HG02970 (cell line): ENCODE measurements around the gene RASA3.
"Not testable (repeated sequence)": the region's sequence is repeated elsewhere in the genome, so short reads cannot be mapped to it uniquely, and the experiment has no call there.

Source experiments
- ATAC-seq: cut with Tn5 transposase; IDR thresholded peaks from one replicate; pipeline ENCODE4 v1.9.1; 2021; ENCODE audit warnings: mild to moderate bottlenecking, moderate library complexity, moderate number of reproducible peaks; ENCODE audit not compliant: unreplicated experiment, low FRiP score

Gene RASA3, protein sequence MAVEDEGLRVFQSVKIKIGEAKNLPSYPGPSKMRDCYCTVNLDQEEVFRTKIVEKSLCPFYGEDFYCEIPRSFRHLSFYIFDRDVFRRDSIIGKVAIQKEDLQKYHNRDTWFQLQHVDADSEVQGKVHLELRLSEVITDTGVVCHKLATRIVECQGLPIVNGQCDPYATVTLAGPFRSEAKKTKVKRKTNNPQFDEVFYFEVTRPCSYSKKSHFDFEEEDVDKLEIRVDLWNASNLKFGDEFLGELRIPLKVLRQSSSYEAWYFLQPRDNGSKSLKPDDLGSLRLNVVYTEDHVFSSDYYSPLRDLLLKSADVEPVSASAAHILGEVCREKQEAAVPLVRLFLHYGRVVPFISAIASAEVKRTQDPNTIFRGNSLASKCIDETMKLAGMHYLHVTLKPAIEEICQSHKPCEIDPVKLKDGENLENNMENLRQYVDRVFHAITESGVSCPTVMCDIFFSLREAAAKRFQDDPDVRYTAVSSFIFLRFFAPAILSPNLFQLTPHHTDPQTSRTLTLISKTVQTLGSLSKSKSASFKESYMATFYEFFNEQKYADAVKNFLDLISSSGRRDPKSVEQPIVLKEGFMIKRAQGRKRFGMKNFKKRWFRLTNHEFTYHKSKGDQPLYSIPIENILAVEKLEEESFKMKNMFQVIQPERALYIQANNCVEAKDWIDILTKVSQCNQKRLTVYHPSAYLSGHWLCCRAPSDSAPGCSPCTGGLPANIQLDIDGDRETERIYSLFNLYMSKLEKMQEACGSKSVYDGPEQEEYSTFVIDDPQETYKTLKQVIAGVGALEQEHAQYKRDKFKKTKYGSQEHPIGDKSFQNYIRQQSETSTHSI

GRCh38 chr13:114132419-114133121, at the start of gene RASA3:
Gene RASA3, minus strand, starts transcription at chr13:114132623. Its CDS starts 134 bp downstream, at chr13:114132489.
- peak; percentile 48 for ATAC-seq

- ATAC-seq = no peak
Measured at GRCh38 chr13:114179087-114179658, 46.8 kb upstream of the RASA3 start, which contains the start of gene CFAP97D2. Gene CFAP97D2, plus strand, starts transcription at chr13:114179257. Its CDS starts 74 bp downstream, at chr13:114179331.

- no peak for ATAC-seq
Measured at GRCh38 chr13:114177245-114178010, 45.0 kb upstream of the RASA3 start.

DNA sequence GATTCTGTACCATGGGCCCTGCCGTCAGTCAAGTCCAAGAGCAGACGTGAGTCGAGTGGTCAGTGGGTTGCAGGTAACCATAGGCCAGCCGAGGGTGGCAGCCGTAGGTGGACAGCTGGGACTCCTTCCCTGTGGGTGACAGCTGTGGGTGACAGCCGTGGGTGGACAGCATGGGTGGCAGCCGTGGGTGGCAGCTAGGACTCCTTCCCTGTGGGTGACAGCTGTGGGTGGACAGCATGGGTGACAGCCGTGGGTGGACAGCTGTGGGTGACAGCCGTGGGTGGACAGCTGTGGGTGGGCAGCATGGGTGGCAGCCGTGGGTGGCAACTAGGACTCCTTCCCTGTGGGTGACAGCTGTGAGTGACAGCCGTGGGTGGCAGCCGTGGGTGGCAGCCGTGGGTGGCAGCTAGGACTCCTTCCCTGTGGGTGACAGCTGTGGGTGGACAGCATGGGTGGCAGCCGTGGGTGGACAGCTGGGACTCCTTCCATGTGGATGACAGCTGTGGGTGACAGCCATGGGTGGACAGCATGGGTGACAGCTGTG, 44.0 kb upstream of the RASA3 start:
- ATAC-seq = not testable (repeated sequence)

- no peak for ATAC-seq
Measured at GRCh38 chr13:114174529-114174961, 42.1 kb upstream of the RASA3 start.

DNA sequence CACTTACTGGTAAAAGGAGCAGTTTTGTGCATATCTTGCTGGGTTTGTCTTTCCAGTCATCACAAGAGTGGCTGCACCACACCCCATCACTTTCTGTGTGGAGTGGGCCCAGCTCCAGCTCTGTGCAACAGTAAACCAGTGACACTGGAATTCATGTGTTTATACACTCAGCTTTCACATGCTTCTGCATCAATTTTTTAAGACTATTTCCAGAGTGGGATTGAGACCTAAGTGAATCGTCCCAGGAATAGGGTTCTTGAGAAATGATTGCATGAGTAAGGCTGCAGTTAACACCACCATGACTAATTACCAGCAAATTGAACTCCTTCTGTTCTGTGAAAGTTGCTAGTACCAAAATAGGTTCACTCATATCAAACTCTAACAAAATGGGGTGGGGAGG, 41.3 kb upstream of the RASA3 start:
- ATAC-seq = no peak

DNA sequence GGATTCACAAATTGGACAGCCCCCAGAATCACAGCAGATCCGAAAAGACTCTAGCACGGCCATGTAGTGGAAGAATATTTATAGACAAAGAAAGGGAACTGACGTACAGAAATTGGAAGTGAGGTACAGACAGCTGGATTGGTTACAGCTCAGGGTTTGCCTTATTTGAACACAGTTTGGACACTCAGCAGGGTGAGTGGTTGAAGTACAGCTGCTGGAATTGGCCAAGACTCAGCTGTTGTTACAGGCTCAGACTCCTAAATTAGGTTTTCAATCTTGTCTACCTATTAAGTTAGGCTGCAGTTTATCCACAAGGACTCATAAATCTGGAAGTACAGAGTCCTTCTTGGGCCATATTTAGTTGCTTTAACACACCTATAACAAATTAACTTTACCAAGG, 40.8 kb upstream of the RASA3 start:
- no peak for ATAC-seq

DNA sequence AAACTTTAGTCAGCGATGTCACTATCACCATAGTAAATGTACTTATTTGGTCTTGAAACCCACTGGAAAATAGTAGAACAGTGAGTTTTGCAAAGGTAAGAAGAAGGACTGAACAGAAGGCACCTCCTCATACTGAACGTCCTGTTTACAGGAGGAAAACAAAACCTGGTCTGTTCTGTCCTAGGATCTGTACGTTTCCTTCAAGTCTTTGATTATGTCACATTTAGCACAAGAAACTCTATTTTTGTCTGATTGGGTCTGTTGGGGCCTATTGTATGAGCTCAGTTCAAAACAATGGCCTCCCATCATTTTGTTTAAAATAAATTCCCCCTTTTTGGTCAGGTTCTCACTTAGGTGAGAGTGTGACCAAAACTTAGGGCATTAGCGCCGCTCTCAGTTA, 35.5 kb upstream of the RASA3 start:
- no peak for ATAC-seq

- no peak for ATAC-seq
Measured at GRCh38 chr13:114167426-114167825, 35.0 kb upstream of the RASA3 start.

GRCh38 chr13:114166381-114167131, 34.1 kb upstream of the RASA3 start:
- no peak for ATAC-seq

DNA sequence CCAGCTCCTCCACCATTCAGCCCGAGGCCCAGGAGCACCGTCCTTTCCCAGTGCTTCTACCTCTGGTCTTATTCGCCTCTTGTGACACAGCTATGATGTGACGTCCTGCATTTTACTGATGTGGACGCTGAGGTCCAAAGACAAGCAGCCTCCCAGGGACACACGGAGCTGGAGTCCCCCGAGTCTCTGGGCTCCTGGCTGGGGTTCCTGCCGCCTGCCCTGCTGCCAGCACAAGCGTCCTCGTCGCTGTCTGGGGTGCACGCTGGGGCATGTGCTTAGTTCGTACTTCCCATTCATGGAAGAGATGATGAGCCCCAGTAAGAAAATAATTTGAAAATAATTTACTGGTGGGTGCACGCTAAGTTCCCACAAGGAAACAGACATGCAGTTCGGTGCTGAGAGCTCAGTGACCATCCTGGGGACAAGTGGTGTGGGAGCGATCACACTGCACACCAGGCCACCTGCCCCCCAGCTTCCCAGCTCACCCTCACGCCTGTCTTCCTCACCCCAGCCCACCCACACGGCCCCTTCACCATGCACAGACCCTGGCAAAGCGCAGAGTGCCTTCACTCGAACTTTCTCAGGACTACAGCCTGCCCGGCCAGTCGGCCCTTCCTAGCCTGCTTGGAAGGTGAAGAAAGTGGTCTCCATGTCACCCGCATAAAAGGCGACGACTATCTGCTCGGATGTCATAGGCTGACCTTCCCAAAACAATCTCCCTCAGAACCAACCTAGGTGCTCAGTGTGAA, 32.4 kb upstream of the RASA3 start:
- no peak for ATAC-seq

GRCh38 chr13:114164053-114164452, 31.6 kb upstream of the RASA3 start:
- ATAC-seq = no peak

- ATAC-seq = no peak
Measured at GRCh38 chr13:114162533-114162922, 30.1 kb upstream of the RASA3 start.

GRCh38 chr13:114161644-114162532, 29.5 kb upstream of the RASA3 start:
- no peak for ATAC-seq

GRCh38 chr13:114161028-114161556, 28.7 kb upstream of the RASA3 start:
- ATAC-seq = no peak

DNA sequence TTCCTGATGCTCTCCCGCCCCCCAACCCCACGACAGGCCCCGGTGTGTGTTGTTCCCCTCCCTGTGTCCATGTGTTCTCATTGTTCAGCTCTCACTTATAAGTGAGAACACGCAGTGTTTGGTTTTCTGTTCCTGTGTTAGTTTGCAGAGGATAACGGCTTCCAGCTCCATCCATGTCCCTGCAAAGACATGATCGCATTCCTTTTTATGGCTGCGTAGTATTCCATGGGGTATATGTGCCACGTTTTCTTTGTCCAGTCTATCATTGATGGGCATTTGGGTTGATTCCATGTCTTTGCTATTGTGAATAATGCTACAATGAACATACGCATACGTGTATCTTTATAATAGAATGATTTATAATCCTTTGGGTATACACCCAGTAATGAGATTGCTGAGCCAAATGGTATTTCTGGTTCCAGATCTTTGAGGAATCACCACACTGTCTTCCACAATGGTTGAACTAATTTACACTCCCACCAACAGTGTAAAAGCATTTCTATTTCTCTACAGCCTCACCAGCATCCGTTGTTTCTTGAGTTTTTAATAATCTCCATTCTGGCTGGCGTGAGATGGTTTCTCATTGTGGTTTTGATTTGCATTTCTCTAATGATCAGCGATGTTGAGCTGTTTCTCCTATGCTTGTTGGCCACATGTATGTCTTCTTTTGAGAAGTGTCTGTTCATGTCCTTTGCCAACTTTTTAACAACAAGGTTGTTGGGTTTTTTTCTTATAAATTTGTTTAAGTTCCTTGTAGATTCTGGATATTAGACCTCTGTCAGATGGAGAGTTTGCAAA, 26.6 kb upstream of the RASA3 start:
- not testable (repeated sequence) for ATAC-seq
